MCF 10A (cell line): Measurements from ENCODE around the gene HSPBP1. TPM values are rescaled to one million over a fixed set of nuclear protein-coding genes. Genes with fewer than 3 reads are reported as not detected.

Experiments
- BruUV-seq: library from RNA; stranded (reverse); fragments of 400-500 nt; replicated peaks from 2 replicates; lab custom pipeline; 2021; lab: Mats Ljungman, UMichigan
- CTCF ChIA-PET: fragments of 300-600 bp; sonication (Branson Sonifier 250); formaldehyde crosslinking; extraction: SDS; loops from one replicate; lab custom pipeline; 2021; ENCODE audit warnings: antibody characterized with exemption, inconsistent platforms; lab: Yijun Ruan, JAX
- POLR2A ChIA-PET: fragments of 300-600, 350-650 bp; sonication (Branson Sonifier 250); formaldehyde crosslinking; extraction: SDS; loops from one replicate; lab custom pipeline; 2020; ENCODE audit warnings: antibody characterized with exemption, inconsistent platforms; lab: Yijun Ruan, JAX
- DNase-seq: peaks from one replicate; pipeline ENCODE4 v3.0.0-alpha.2; 2018; ENCODE audit not compliant: unreplicated experiment
- H3K27ac Mint-ChIP-seq: one replicate; pipeline ENCODE4 v1.8.0; 2022; ENCODE audit warnings: mild to moderate bottlenecking, low read depth, mixed read lengths; ENCODE audit not compliant: unreplicated experiment
- H3K27me3 Mint-ChIP-seq: one replicate; pipeline ENCODE4 v1.8.0; 2022; ENCODE audit warnings: mixed read lengths; ENCODE audit not compliant: insufficient read depth, unreplicated experiment
- H3K36me3 Mint-ChIP-seq: one replicate; pipeline ENCODE4 v1.8.0; 2022; ENCODE audit warnings: mild to moderate bottlenecking, moderate library complexity, mixed read lengths; ENCODE audit not compliant: insufficient read depth, unreplicated experiment
- H3K4me1 Mint-ChIP-seq: one replicate; pipeline ENCODE4 v1.8.0; 2022; ENCODE audit warnings: mixed read lengths; ENCODE audit not compliant: insufficient read depth, unreplicated experiment
- H3K4me3 Mint-ChIP-seq: one replicate; pipeline ENCODE4 v1.8.0; 2022; ENCODE audit warnings: mild to moderate bottlenecking, moderate library complexity, mixed read lengths; ENCODE audit not compliant: unreplicated experiment
- H3K9me3 Mint-ChIP-seq: one replicate; pipeline ENCODE4 v1.8.0; 2022; ENCODE audit warnings: mixed read lengths; ENCODE audit not compliant: unreplicated experiment
- CTCF ChIP-seq: fragments of 200-600 bp; IDR thresholded peaks from one replicate; pipeline ENCODE4 v1.8.0; 2022; ENCODE audit warnings: antibody characterized with exemption, mild to moderate bottlenecking; ENCODE audit not compliant: unreplicated experiment
- intact Hi-C: fragments of 100-400 bp; cut with micrococcal nuclease; formaldehyde crosslinking; loops from 2 replicates; pipeline ENCODE4 v1.14.1; 2022
- total RNA-seq: library from RNA; stranded (reverse); gene quantifications from 2 replicates; pipeline ENCODE4 v1.2.3, GENCODE V29; 2022

Gene HSPBP1
- total RNA-seq, 1 experiment from 2014 or later: 53.1 TPM

GRCh38 chr19:55266840-55267239 lies 13.1 kb downstream of the HSPBP1 start:
- ChIA-PET POLR2A (no interaction called here), CTCF (interaction anchor here (0.6 kb wide), 1 partner anchor 363 kb away, joined by 3 read pairs; no protein-coding TSS in a partner anchor)
- intact Hi-C loops: no loop called here
- Mint-ChIP-seq H3K9me3 (peaks cover 9% of the 10 kb centered on the region), H3K4me1 (no peaks in the 10 kb centered on the region), H3K27ac (no peak overlapping the region), H3K36me3 (peaks cover 26% of the 10 kb centered on the region), H3K4me3 (no peak overlapping the region), H3K27me3 (no peaks in the 10 kb centered on the region)
- no peak for TF ChIP-seq CTCF
- no TSS peak for BruUV-seq
- DNase-seq: no peak

GRCh38 chr19:55266404-55266803 lies 13.5 kb downstream of the HSPBP1 start:
- no TSS peak for BruUV-seq
- no peak for TF ChIP-seq CTCF
- no peak for DNase-seq
- Mint-ChIP-seq H3K4me3 (no peak overlapping the region), H3K36me3 (peaks cover 22% of the 10 kb centered on the region), H3K27ac (no peak overlapping the region), H3K27me3 (no peaks in the 10 kb centered on the region), H3K4me1 (no peaks in the 10 kb centered on the region), H3K9me3 (peaks cover 9% of the 10 kb centered on the region)
- ChIA-PET CTCF (no interaction called here), POLR2A (no interaction called here)
- intact Hi-C loops: no loop called here

GRCh38 chr19:55265723-55266386 lies 14.1 kb downstream of the HSPBP1 start:
- no peak for DNase-seq
- Mint-ChIP-seq H3K27me3 (no peaks in the 10 kb centered on the region), H3K9me3 (peaks cover 9% of the 10 kb centered on the region), H3K36me3 (peaks cover 17% of the 10 kb centered on the region), H3K4me1 (no peaks in the 10 kb centered on the region), H3K27ac (no peak overlapping the region), H3K4me3 (no peak overlapping the region)
- POLR2A ChIA-PET: no interaction called here
- BruUV-seq: no TSS peak
- CTCF ChIA-PET: no interaction called here
- intact Hi-C loops: no loop called here
- TF ChIP-seq CTCF: no peak

- no peak overlapping the region for H3K4me3 Mint-ChIP-seq
- intact Hi-C loops: no loop called here
- H3K36me3 Mint-ChIP-seq: peaks cover 13% of the 10 kb centered on the region
- no peak for TF ChIP-seq CTCF
- ChIA-PET CTCF (interaction anchor here (1.4 kb wide), 1 partner anchor 36 kb away, joined by 3 read pairs; no protein-coding TSS in a partner anchor), POLR2A (no interaction called here)
- DNase-seq: no peak
- H3K4me1 Mint-ChIP-seq: no peaks in the 10 kb centered on the region
- no peak overlapping the region for H3K27ac Mint-ChIP-seq
- H3K27me3 Mint-ChIP-seq: no peaks in the 10 kb centered on the region
- H3K9me3 Mint-ChIP-seq: peaks cover 9% of the 10 kb centered on the region
- BruUV-seq: no TSS peak
Measured at GRCh38 chr19:55265173-55265572, 14.7 kb downstream of the HSPBP1 start.
